ENCODE measurements around the gene EMILIN2.
"Not testable (repeated sequence)": the region's sequence is repeated elsewhere in the genome, so short reads cannot be mapped to it uniquely, and the experiment has no call there.

EMILIN2 gene

DNA sequence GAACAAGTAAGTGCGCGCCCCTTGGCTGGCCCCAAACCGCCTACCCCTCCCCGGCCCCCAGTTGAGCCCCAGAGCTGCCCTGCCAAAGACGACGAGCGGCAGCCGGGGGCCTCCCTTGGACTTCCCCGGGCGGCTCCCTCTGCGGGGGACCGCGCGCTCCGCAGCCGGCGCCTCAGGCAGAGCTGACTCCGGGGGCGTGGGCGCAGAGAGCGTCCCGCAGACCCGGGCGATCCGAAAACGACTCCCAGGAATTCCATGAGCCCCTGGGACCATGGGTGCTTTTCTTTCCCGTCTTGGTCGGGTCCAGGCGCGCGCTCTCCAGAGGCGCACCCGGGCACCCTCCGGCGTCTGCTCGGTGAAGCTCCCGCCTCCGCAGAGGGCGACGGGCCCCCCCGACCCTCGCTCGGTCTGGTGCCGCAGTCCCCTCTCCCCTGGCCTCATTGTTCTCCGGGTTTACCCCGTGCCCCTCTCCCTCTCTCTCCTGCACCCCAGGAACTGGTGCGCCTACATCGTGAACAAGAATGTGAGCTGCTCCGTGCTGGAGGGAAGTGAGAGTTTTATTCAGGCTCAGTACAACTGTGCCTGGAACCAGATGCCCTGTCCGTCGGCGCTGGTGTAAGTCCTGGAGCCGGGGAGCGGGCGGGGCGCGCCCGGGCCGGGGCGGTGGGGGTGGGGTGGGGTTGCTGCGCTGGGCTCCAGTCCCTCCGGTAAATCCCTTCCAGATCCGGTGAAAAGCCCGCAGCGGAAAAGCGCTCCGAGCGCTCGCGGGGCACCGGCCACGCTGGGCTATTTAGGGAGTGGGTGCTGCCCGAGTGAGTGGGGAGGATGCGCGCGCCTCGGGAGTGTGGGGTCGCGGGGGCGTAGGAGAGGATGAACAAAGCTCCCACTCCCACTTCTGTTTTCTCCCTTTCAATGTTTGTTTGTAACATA lies 776 bp downstream of the EMILIN2 start:
- DNase-seq: no peak

DNA sequence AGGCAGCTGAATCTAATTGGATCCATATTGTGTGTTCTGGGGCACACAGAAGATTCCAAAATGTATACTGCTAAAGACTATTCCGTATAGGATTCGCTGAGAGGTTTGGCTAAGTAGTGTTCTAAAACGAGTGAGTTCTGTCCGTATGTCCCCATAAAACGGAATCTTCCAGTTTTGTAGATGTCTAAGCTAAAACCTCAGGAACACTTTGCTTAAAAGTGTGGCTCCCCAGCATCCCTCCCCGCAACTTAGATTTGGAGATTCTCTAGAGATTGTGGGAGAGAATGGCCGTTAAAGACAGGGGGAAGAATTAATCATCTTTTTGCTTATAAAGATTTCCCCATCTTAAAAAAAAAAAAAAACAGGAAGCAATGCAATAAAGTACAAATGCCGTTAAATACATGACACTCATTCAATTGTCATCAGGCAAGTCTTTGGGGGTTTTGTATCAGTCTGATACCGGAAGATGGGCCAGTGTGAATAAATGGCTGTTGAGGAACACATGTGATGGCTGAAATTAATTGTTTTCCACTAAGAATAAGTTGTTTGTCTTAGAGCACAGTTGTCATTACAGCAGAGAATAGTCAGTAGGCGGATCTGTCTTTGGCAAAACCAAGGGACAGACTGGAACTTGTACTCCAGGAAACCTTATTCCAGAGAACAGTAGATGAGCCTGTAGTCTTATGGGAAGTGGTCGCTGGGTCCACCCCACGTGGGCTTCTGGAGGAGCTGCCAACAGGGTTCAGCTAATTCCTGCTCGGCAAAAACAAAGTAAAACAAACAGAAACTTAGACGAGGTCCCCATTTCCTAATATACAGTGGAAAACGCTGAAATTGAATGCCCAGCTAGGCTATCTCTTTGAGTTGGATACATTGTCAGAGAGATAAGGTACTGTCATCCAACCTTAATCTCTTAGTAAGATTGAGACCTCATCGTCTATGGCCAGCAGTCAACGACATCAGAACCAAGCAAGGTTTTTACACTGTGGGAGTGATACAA lies 1.7 kb downstream of the EMILIN2 start:
- no peak for DNase-seq

DNA sequence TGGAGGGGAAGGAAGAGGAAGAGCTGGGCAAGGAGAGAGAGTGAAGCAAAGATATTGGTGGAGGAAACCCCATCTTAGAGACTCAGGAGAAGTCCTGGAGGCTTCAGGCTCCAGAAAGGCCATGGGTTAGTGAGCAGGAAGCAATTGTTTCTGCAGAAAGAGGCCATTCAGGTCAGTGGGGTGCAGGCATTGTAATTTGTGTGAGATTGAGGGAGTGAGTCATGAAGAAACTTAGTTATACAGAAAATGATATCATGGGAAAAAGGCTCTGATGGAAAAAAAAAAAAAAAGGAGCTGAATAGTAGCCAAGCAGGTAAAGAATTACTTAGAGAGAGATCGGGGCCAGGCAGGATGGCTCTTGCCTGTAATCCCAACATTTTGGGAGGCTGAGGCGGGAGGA lies 4.0 kb downstream of the EMILIN2 start:
- DNase-seq: no peak

DNA sequence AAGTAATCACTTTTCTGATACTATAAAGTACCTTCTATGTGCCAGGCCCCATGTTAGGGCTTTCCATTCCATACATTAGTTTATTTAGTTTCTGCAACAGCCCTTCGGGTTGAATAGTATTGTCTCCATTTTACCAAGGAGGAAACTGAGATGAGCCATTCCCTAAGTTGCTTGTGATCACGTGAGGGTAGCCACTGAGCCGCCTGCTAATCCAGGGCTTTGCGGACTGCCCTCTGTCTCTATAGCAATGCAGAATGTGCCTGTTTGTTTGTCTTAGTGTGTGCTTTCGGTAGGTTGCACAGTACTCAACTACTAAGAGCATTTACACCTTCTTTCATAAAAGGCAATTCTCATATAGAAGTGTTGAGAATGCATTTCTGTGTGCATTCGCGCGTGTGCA lies 5.0 kb downstream of the EMILIN2 start:
- no peak for DNase-seq

DNA sequence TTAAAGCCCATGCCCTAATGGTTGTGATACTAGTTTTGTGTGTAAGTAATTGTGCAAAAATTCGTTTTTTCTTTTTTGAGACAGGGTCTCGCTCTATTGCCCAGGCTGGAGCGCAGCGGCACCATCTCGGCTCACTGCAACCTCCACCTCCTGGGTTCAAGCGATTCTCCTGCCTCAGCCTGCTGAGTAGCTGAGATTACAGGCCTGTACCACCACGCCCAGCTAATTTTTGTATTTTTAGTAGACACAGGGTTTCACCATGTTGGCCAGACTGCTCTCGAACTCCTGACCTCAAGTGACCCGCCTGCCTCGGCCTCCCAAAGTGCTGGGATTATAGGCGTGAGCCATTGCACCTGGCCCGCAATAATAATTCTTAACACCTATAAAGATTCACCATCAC lies 5.7 kb downstream of the EMILIN2 start:
- DNase-seq: not testable (repeated sequence)

DNA sequence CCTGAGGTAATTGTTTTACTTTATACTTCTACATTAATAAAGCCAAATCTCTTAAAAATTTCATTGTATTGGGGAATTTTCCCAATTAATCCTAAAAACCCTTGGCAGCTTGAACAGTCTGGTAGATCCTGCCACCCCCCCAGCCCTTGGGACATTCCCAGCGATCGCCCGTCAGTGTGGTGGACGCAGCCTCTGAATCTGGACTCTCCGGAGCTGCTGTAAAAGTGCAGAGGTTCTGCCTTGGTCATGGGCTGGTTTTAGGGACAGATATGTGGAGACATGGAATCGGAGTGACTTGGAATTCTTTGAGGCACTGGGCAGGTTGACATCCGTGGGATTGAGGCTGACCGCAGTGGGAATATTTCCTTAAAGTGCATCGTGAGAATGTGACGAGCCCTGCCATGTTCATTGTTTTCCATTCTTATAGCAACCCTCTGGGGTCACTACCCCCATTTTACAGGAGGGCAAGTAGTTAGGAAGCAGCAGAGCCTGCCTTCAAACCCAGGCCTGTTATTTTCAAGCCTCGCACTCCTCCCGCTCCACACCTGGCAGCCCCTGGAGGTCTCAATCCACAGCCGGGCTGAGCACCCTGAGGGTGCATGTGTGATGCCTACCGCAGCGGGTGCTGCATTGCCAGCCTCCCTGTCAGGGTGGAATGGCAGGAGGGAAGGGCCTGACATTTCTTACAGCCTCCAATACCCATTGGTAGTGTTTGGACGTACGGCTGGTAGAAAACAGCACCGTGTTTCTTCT lies 6.5 kb downstream of the EMILIN2 start:
- no peak for DNase-seq

DNA sequence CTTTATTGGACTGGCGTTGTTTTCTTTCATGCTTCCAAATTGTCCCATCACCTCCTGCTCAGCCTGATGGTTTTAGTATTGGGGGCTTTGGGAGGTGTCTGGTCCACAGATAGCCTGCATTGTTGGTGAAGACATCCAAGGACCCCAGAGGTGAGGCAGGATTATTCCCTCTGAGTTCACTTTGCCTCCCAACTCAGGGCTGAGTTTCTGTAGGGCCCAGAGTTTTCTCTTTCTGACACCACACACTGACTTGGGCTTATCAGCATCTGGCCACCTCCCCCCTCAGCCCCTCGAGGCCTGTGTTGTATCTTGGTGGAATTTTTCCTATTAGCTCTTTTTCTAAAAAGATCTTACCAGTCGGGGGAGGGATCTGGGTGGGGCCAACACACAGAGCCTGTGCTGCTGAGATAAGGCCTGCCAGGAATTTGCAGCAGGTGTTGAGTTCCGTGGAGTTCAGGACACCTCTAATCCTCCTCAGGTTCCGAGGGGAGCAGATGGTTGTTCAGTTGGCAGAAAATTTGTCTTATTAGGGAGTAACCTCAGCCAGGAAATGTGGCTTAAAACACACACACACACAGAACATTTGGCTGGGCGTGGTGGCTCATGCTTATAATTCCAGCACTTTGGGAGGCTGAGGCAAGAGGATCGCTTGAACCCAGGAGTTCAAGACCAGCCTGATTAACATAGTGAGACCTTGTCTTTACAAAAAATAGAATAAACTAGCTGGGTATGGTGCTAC lies 7.3 kb downstream of the EMILIN2 start:
- DNase-seq: no peak

DNA sequence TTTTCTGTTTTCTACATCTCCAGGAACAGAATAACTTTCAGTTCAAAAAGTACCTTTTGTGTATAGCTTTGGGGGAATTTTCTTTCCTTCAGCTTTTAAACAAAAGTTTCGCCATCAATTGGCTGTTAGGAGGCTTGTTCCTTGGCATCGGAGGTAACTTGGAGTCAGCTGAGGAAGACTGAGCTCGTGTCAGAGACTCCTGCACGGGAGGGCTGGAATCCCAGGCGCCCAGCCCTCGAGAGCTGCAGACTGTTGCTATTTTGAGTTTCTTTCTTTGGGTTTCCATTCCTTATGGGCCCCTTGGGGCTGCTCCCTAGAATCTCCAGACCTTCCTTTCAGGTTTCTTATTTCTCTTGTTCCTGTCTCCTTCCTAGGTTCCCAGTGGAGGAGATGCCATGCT lies 8.1 kb downstream of the EMILIN2 start:
- no peak for DNase-seq

DNA sequence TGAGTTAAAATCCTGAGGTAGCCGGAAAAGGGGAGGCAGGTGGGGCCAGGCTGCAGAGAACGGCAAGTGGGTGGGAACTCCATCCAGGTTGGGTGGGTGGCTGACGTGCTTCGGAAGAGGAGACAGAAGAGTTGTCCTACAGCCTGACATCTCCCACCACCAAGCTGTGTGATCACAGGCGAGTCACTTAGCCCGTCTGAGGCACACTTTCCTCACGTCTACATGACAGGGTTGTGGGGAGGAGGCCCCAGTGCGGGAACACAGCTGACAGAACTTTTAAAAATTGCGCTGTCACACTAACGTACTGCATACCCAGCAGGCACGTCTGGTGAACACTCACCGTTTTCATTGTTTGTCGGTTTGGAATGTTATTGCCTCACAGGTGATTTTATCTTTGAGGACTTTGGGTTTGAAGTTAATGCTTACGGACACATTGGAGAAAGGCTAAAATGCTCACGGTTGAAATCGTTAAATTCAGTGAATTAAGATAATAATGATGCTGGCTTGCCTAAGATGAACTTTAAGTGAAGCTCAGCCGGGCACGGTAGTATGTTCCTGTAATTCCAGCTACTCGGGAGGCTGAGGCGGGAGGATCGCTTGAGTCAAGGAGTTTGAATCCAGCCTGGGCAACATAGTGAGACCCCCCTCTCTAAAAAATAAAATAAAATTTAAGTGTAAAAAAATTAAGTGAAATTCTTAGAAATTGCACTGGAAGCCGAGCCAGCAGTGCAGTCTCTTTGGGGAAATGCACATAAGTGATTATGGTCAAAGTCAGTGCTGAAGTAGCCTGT lies 8.9 kb downstream of the EMILIN2 start:
- DNase-seq: no peak

DNA sequence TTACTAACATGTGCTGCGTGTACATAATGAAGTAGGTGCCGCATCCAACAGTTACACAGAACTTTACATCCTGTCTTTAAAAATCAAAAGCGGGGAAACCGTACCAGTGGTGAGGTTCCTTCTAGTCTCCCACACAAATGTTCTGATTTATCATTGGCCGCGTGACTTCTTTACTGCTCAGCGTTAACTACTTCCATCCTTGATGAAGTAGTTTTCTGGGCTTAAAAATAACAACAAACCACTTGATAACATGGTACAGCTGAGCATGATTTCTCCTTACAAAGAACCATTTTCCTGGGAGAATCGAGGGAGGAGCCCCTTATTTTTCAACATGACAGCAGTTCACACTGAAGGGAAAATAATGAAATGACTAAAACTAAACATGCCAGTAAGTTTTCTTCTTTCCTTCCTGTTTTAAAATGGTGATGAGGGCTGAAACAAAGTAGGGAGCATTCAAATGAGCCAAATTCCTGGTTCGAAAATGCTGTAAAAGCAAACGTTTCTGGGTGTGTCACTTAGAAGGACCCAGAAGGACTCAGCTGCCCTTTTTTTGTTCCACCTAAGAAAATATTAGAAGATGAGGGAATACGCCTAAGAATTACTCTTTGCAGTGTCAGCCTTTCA lies 9.9 kb downstream of the EMILIN2 start:
- DNase-seq: no peak

DNA sequence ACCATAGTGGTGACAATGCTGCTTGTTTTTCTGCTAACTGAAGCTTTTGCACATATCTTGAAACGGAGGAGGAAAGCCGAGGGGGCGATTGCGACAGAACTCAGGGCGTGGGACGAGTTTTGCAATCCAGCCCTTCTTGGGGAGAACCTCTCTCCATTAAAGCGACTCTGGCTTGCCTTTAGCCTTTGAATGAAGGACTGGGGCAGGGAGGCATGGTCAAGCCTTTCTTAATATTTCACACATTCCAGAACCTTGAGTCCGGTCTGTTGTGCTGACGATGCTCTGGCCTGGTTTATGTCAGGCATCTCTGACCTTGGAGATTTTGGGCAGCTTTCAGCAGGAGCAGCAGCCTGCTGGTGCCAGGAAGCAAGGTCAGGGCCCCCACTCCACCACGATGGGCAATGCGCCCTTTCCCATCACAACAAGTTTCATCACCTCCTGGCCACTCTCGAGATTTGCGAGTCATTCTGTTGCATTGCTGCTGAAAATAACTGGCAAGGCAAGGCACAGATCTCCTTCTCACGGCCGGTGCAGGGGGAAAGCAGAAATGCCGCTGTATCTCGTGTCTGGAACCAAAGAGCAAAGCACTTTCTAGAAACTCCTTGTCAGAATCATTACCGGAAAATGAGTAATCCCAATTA lies 10.8 kb downstream of the EMILIN2 start:
- DNase-seq: no peak

DNA sequence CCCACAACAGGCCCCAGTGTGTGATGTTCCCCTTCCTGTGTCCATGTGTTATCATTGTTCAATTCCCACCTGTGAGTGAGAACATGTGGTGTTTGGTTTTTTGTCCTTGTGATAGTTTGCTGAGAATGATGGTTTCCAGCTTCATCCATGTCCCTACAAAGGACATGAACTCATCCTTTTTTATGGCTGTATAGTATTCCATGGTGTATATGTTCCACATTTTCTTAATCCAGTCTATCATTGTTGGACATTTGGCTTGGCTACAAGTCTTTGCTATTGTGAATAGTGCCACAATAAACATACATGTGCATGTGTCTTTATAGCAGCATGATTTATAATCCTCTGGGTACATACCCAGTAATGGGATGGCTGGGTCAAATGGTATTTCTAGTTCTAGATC lies 13.6 kb downstream of the EMILIN2 start:
- not testable (repeated sequence) for DNase-seq

DNA sequence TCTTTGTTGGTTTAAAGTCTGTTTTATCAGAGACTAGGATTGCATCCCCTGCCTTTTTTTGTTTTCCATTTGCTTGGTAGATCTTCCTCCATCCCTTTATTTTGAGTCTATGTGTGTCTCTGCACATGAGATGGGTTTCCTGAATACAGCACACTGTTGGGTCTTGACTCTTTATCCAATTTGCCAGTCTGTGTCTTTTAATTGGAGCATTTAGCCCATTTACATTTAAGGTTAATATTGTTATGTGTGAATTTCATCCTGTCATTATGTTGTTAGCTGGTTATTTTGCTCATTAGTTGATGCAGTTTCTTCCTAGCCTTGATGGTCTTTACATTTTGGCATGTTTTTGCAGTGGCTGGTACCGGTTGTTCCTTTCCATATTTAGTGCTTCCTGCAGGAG lies 17.2 kb downstream of the EMILIN2 start:
- DNase-seq: not testable (repeated sequence)

DNA sequence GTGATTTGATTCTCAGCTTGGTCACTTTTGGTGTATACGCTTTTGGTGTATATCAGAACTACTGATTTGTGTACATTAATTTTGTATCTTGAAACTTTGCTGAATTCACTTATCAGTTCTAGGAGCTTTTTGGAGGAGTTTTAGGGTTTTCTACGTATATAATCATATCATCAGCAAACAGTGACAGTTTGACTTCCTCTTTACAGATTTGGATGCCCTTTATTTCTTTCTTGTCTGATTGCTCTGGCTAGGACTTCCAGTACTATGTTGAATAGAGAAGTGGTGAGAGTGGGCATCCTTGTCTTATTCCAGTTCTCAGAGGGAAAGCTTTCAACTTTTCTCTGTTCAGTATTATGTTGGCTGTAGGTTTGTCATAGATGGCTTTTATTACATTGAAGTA lies 19.7 kb downstream of the EMILIN2 start:
- DNase-seq: not testable (repeated sequence)

DNA sequence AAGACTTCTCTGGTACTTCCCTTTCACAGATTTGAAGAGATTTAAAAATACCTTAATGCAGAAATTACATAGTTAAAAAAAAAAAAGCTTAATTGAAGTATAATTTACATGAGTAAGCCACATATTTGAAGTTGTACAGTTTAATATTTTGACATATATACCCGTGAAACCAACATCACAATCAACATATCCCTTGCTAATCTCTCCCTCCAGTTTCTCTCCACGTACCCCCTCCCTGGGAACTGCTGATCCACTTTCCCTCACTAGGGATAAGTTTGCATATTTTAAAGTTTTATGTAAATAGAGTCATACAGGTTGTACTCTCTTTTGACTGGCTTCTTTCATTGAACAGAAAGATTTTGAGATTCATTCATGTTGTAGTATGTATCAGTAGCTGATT lies 22.4 kb downstream of the EMILIN2 start:
- no peak for DNase-seq

DNA sequence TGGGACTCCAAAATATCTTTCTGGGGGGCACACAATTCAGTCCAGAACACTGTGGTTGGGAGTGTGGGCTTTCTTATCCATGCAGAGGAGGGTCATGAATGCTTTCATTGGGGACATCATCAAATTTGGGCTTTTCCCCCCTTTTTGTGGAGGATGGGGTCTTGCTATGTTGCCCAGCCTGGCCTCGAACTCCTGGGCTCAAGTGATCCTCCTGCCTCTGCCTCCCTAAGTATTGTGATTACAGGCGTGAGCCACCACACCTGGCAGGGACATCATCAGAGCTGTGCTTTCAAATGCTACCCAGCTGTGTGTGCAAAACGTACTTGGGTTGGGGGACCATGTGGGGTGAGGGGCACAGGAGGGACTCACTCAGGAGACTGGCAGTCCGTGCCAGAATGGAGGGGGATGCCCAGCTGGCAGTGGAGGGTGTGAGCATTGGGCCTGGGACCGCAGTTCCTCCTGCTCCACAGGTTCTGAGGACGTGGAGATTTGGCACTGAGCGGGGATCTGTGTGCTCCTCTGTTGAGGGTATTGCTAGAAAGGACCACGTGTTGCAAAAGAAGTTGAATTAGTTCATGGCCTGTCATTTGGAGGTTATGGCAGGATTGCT lies 24.4 kb downstream of the EMILIN2 start:
- no peak for DNase-seq

DNA sequence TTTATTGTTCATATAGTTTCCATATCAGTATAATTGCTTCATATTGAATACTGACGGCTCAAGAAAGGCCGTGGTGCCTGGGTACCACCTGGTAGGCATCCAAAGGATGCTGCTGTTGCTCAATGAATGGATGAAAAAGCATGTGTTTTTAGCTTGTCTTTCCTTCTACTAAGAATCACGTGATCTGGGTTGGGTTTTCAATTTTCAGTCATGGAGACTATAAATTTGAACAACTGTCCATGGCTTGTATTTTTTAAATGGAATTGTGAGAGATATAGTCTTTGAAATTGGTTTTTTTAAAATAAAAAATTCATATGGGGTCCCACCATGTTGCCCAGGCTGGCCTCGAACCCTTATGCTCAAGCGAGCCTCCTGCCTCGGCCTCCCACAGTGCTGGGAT lies 25.3 kb downstream of the EMILIN2 start:
- DNase-seq: no peak

DNA sequence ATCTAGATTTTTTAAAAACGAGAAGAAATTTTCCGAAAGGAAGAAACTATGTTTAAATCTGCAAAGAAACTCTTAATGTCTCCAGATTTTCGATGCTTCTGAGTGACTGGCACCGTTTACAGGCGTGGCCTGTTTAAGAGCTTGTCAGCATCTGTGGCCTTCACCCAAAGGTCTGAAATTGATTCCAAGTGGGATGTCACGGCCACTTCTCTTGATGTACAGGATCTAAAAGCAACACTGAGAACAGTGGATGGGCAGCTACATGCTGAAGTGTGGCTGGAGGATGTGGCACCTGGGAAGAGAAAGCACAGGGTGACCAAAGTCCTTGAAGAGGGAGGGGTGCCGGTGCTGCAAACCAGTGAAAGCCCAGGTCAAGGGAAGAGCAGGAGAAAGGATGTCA lies 28.0 kb downstream of the EMILIN2 start:
- no peak for DNase-seq

DNA sequence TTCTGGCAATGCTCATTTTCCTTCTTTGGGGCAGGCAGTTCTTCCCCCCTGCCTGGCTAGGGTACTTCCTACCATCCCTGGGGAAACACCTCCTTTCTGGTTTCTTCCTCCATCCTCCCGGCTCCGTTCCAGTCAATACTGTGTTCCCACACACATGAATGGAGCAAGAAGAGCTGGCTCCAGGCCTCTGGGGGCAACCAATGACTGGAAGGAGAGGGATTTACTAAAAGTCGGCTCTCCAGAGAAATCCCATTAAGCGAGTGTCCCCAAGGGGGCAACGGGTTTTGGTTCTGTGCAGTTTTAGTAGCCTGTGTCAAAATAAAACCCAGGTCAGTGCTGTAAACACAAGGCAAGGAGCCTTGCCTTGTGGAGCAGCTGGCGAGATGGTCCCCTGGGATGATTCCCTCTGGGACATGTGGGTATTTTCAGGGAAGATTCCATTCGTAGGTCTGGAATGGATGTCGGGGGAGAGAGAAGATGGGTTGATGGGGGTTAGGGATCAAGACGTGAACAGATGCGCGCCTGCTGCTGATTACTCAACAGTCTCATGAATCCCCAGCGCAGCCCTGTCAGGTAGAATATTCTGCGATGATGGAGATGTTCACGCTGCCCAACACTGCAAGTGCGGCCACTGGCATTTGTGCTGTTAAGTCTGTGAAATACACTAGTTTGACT lies 32.0 kb downstream of the EMILIN2 start:
- no peak for DNase-seq
